Measurements from ENCODE around the gene HHAT. TPM values are rescaled to one million over a fixed set of nuclear protein-coding genes. Genes with fewer than 3 reads are reported as not detected.

HHAT gene
- polyA plus RNA-seq, 3 donors, result 1.1 to 1.6 (median 1.5) TPM

DNA sequence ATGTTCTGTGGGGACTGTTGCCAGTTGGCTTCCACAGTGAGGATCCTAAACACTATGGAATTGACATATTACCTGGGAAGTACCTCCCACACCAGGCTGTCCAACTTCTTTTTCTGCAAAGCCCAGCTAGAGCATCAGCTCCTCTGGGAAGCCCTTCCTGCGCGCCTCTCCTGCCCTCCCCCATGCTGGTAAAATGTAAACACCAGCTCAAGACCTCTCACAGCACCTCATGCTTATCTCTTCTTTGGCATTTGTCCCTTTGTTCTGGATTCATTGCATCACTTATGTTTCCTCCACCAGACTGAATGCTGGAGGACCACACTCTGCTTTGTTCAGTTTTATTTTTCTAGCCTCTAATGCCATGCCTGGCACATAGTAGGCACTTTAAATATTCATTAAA, 172.1 kb downstream of the HHAT start:
- no peaks in the 10 kb centered on the region for H3K9me3 ChIP-seq (replicated peaks in 1 of 2; ENCODE audit: control insufficient read depth in 1 of 2, insufficient read depth in 1 of 2, low read length in 2 of 2)
- intact Hi-C loops (cut with micrococcal nuclease), result no loop called here
- H3K4me3 Mint-ChIP-seq, result no peak overlapping the region
- no peak overlapping the region for H3K27ac ChIP-seq (ENCODE audit: low read depth in 1 of 2, low read length in 2 of 2)
- H3K9ac ChIP-seq (ENCODE audit: insufficient read depth, low read length, poor library complexity, severe bottlenecking), result no peak overlapping the region
- TF ChIP-seq, protein P1, sequence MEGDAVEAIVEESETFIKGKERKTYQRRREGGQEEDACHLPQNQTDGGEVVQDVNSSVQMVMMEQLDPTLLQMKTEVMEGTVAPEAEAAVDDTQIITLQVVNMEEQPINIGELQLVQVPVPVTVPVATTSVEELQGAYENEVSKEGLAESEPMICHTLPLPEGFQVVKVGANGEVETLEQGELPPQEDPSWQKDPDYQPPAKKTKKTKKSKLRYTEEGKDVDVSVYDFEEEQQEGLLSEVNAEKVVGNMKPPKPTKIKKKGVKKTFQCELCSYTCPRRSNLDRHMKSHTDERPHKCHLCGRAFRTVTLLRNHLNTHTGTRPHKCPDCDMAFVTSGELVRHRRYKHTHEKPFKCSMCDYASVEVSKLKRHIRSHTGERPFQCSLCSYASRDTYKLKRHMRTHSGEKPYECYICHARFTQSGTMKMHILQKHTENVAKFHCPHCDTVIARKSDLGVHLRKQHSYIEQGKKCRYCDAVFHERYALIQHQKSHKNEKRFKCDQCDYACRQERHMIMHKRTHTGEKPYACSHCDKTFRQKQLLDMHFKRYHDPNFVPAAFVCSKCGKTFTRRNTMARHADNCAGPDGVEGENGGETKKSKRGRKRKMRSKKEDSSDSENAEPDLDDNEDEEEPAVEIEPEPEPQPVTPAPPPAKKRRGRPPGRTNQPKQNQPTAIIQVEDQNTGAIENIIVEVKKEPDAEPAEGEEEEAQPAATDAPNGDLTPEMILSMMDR (IDR thresholded peaks at IDR 0.05), result no peak
- H3K4me2 ChIP-seq (replicated peaks; ENCODE audit: extremely low read depth, low read length, poor library complexity, severe bottlenecking), result no peak overlapping the region
- H3K27ac Mint-ChIP-seq, result peak overlapping the region in 1 of 7 donors; percentile 63
- peaks cover 0 to 2% (median under 1%) of the 10 kb centered on the region in 7 donors for H3K9me3 Mint-ChIP-seq
- 89% methylated on average over 2 of the region's 2 CpGs for WGBS (ENCODE audit: insufficient coverage)
- H3K36me3 Mint-ChIP-seq, result no peaks in the 10 kb centered on the region
- no peak for DNase-seq
- no peak overlapping the region for H3K4me3 ChIP-seq (replicated peaks in 1 of 3; ENCODE audit: low read depth in 2 of 3, low read length in 3 of 3)
- no peaks in the 10 kb centered on the region for H3K4me1 ChIP-seq (ENCODE audit: control insufficient read depth in 1 of 2, insufficient read depth in 2 of 2, low read length in 2 of 2)
- H3K27me3 ChIP-seq (ENCODE audit: control insufficient read depth in 2 of 2, insufficient read depth in 2 of 2, low read length in 2 of 2), result no peaks in the 10 kb centered on the region
- peaks cover 0 to 2% (median 1%) of the 10 kb centered on the region in 3 donors for H3K27me3 Mint-ChIP-seq (ENCODE audit: low read depth in 3 of 3)
- H4K20me1 ChIP-seq (ENCODE audit: insufficient read depth, low read length), result no peaks in the 10 kb centered on the region
- no peaks in the 10 kb centered on the region for H3K4me1 Mint-ChIP-seq
- H2AFZ ChIP-seq (ENCODE audit: insufficient read depth, low read depth, low read length, poor library complexity, severe bottlenecking), result no peak overlapping the region
- H3K36me3 ChIP-seq (replicated peaks in 1 of 2; ENCODE audit: control insufficient read depth in 1 of 2, insufficient read depth in 2 of 2, low read length in 2 of 2), result no peaks in the 10 kb centered on the region
- no peaks in the 10 kb centered on the region for H3K79me2 ChIP-seq (ENCODE audit: insufficient read depth, low read length)

GRCh38 chr1:210504286-210504685, 175.6 kb downstream of the HHAT start:
- Histone ChIP-seq H3K9me3 (replicated peaks in 1 of 2; ENCODE audit: control insufficient read depth in 1 of 2, insufficient read depth in 1 of 2, low read length in 2 of 2) (no peaks in the 10 kb centered on the region), H3K36me3 (replicated peaks in 1 of 2; ENCODE audit: control insufficient read depth in 1 of 2, insufficient read depth in 2 of 2, low read length in 2 of 2) (no peaks in the 10 kb centered on the region), H3K27ac (ENCODE audit: low read depth in 1 of 2, low read length in 2 of 2) (no peak overlapping the region), H3K4me1 (ENCODE audit: control insufficient read depth in 1 of 2, insufficient read depth in 2 of 2, low read length in 2 of 2) (no peaks in the 10 kb centered on the region), H4K20me1 (ENCODE audit: insufficient read depth, low read length) (no peaks in the 10 kb centered on the region), H3K27me3 (ENCODE audit: control insufficient read depth in 2 of 2, insufficient read depth in 2 of 2, low read length in 2 of 2) (no peaks in the 10 kb centered on the region), H3K4me3 (replicated peaks in 1 of 3; ENCODE audit: low read depth in 2 of 3, low read length in 3 of 3) (no peak overlapping the region), H2AFZ (ENCODE audit: insufficient read depth, low read depth, low read length, poor library complexity, severe bottlenecking) (no peak overlapping the region), H3K9ac (ENCODE audit: insufficient read depth, low read length, poor library complexity, severe bottlenecking) (no peak overlapping the region), H3K79me2 (ENCODE audit: insufficient read depth, low read length) (no peaks in the 10 kb centered on the region), H3K4me2 (replicated peaks; ENCODE audit: extremely low read depth, low read length, poor library complexity, severe bottlenecking) (no peak overlapping the region)
- H3K27ac Mint-ChIP-seq, result no peak overlapping the region
- no peaks in the 10 kb centered on the region for H3K36me3 Mint-ChIP-seq
- no peak for DNase-seq
- intact Hi-C loops (cut with micrococcal nuclease), result no loop called here
- no CpG with 5 or more reads among the region's 3 CpGs for WGBS (ENCODE audit: insufficient coverage)
- no peaks in the 10 kb centered on the region for H3K4me1 Mint-ChIP-seq
- H3K4me3 Mint-ChIP-seq, result no peak overlapping the region
- TF ChIP-seq, protein P1 (IDR thresholded peaks at IDR 0.05), result no peak
- peaks cover 0 to 2% (median 1%) of the 10 kb centered on the region in 3 donors for H3K27me3 Mint-ChIP-seq (ENCODE audit: low read depth in 3 of 3)
- H3K9me3 Mint-ChIP-seq, result peaks cover 0 to 2% (median 0%) of the 10 kb centered on the region in 7 donors
